NB4 (cell line): ENCODE data around the gene KATNA1.

ENCODE experiments used
- POLR2A ChIP-seq: IDR thresholded peaks from 2 replicates; pipeline ENCODE4 v1.6.1; 2011; ENCODE audit warnings: mild to moderate bottlenecking; ENCODE audit not compliant: insufficient read length; ENCODE audit errors: extremely low read depth
- TF ChIP-seq, protein P1 (sequence below): IDR thresholded peaks from one replicate; pipeline ENCODE4 v1.5.1; 2012; ENCODE audit warnings: low read depth, low read length

- TF ChIP-seq POLR2A: no peak
- TF ChIP-seq, protein P1, sequence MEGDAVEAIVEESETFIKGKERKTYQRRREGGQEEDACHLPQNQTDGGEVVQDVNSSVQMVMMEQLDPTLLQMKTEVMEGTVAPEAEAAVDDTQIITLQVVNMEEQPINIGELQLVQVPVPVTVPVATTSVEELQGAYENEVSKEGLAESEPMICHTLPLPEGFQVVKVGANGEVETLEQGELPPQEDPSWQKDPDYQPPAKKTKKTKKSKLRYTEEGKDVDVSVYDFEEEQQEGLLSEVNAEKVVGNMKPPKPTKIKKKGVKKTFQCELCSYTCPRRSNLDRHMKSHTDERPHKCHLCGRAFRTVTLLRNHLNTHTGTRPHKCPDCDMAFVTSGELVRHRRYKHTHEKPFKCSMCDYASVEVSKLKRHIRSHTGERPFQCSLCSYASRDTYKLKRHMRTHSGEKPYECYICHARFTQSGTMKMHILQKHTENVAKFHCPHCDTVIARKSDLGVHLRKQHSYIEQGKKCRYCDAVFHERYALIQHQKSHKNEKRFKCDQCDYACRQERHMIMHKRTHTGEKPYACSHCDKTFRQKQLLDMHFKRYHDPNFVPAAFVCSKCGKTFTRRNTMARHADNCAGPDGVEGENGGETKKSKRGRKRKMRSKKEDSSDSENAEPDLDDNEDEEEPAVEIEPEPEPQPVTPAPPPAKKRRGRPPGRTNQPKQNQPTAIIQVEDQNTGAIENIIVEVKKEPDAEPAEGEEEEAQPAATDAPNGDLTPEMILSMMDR: no peak
Measured at GRCh38 chr6:149680503-149680902, 32.0 kb upstream of the KATNA1 start.
